ENCODE results near the gene PPP1R14C.

PPP1R14C gene

DNA sequence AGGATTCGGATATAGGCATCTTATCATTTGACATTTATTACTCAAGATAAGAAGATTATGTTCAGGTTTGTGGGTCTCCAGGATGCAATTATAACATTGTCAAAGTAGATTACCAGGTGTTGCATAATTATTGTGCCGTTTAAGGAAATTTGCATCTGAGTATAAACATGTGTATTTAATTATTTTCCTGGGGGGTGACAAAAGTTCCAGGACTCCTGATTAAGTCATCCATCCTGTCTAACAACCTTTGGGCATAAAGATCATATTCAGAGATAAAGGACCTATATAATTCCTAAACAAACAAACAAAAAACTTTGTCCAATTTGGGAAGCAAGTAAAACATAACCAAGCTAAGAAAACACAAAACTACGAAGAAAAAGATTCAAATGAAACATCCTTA, 3.3 kb upstream of the PPP1R14C start:
- DNase-seq: no peak

DNA sequence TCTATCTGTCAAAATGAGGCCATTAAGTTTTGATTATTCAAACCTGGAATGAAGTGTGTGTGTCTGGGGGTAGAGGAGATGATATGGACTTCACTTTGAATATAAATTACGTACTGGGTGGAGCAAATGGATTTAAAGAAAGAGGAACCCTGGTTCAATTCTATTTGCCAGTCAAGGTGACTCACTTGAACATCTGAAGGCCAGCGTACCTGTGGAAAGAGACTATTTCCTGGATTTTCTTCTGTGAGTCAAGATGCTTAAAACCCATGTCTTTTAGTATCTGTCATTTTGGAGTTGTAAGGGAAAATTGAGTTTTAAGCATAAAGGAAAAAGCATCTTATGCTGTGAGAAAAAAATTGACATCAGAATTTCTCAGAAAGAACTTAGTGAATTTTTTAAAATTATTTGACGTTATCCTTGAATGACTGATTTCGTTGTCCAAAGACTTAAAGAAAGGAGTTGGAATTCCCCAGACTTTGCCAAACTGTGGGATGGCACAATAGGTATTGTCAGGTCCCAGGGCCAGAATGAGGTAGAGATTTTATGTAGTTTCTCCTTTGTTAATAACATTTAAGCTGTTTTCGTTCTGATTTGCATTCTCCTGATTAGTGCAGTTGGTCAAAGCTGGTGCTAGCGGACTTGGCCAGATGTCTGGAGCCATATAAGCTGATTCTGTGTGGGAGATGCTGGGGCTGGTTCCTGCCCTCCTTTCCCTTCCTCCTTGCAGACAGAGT, 2.4 kb upstream of the PPP1R14C start:
- DNase-seq: no peak

DNA sequence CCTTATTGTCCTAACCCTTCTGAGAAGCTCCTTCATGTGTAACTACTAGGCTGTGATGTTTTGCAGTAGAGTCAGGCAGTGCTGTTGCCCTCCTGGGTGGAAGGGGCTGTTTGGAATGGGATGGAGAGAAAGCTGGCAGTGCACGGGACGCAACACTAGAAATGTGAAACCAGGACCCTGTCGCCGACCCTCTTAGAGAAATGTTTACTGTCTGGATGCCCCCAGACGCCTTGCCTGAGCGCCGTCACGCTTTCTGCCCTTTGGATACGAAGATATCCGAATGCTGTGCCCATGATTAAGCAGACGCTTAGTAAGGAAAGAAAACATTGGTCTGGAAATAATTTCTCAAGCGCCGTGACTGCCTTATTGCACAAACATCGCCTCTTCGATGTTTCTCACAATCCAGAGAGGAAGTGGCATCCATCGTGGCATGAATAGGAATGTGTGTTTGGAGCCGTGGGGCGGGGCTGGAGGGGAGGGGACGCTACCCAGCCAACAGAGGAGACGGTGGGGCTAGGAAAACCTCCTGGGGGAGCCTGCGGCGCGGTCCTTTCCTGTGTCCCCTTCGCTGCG, 661 bp upstream of the PPP1R14C start:
- DNase-seq: no peak

DNA sequence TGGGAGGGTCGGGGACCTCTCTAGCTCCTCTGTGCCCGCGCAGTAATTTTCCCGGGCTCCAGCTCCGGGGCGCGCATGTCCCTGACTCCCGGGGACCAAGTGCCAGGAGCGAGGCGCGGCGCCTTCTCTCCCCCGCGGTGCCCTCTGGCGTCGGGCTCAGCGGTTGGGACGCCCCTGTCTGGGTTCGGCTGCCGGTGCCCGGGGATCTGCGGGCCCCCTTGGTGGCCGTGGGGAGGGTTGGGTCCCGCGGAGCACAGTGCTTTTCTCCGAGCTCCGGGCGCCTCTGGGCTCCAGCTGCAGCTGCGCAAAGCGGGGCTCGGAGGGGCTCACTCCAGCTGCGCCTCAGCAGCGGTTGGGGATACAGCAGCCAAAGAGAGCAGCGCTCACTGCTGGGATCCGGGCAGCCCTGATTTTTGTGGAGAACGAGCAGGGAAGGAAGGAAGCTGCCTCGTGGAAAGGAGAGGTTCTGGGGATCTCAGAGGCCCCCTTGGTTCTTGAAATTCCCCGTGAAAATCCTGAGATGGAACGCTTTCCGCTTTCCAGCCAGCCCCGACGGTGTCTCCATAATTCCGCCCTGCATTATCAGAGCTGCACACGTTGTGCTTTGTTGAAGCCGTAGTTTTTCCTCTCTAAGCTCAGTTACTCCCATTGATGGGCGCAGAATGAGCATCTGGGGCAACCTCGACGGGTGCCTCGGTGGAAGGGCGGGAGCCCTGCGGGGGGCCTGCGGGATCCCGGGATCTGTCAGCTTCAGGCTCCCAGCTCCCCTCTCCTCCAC, 861 bp downstream of the PPP1R14C start:
- no peak for DNase-seq

DNA sequence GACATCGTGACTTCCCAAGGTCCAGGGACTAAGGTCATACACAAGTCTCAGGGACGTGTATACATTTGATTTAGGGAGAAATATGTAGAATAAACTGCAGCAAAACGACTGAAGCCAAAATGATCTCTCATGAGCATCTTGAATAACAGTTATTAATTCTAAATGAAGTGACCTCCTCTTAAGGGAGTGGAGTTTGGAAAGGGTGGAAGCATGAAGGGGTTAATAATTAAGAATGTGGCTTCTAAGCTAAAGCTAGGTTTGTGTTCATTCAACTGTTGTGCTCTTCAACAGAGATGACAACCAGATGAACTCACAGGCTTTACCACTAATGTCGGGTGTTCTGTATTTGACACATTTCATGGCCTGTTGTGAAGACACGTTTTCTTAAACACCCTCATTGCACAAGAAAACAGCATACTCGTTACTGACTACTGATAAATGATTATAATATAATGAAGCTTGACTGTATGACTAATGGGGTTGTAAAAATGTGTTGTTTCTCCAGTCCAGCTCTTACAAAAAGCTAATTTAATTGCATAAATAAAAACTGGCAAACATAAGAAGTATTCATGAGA, 1.5 kb downstream of the PPP1R14C start:
- no peak for DNase-seq

DNA sequence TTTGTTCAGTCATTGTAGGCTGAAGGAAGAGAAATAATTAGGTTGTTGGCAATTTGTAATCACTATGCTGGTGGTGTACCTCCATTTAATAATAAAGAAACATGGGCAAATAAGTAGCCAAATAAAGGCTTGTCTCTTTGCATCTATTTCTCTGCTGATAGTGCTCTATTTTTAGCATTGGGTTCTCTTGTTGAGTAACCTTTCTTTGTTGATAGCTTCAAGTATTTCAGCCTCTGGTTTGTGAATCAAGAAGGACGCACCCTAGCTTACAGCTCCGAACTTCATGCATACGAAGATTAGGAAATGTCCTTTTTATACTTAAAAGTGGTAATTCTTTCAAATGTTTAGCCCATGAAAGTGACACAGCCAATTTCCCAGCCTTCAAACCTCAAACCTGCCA, 2.6 kb downstream of the PPP1R14C start:
- no peak for DNase-seq

DNA sequence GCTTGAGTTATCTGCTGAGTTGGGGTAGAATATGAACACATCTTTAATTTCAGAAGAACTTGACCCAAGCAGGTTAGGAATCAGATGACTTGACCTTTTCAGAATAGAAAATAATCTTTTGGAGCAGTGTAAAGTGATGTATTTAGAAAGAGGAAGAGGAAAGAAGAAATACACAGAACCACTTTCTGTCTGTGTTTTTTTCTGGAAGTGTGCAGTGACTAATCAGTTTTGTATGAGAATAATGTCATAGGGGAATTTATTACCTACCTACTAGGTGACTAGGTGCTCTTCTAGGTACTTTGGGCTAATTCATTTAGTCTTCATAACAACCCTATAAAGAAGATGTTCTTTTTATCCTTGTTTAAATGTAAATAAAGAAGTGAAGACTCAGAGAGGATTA, 3.0 kb downstream of the PPP1R14C start:
- DNase-seq: no peak

DNA sequence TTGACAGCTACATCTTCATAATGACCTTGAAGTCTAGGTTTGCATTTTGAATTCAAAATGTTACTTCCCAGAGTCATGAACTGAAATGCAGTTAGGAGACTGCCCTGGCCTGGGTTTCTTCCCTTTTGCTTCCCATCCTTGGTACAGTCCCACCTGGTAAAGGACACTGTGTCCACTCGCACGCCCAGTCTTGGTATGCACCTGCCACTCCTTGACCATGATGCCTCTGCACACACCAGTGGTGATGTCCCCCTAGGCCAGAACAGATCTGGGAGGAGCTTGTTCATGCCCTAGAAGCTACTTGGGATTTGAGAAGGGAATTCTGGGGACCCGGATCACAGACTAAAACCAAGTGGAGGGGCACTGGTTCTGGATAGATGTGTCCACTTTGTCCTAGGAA, 3.6 kb downstream of the PPP1R14C start:
- no peak for DNase-seq

DNA sequence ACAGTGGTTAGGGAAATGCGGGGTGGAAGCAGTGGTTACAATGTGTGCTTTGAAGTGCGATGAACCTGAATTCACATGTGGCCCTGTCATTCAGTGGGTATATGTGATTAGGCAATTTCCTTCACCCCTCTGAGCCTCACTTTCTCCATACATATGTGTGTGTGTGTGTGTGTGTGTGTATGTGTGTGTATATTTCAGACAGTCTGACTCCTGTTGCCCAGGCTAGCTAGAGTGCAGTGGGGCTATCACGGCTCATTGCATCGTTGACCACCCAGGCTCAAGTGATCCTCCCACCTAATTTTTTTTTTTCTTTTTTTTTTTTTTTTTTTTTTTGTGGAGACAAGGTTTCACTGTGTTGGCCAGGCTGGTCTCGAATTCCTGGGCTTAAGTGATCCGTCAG, 6.3 kb downstream of the PPP1R14C start:
- no peak for DNase-seq

DNA sequence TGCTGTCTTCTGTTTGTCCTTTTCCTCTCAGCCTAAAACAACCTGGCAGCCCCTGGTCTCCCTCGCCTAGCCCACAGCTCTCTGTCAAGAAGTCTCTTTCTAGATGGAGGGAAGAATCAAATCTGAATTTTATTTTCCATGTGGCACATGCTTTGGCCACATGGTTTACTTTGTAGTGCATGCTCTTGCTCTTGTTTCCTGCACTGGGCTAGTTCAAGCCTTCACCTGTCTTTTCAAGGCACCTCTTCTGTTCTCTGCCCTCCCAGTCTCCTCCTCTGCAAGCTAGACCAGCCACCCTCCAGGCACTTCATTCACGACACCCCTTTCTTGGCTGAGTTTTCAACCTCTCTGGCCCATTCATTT, 7.6 kb downstream of the PPP1R14C start:
- DNase-seq: no peak

DNA sequence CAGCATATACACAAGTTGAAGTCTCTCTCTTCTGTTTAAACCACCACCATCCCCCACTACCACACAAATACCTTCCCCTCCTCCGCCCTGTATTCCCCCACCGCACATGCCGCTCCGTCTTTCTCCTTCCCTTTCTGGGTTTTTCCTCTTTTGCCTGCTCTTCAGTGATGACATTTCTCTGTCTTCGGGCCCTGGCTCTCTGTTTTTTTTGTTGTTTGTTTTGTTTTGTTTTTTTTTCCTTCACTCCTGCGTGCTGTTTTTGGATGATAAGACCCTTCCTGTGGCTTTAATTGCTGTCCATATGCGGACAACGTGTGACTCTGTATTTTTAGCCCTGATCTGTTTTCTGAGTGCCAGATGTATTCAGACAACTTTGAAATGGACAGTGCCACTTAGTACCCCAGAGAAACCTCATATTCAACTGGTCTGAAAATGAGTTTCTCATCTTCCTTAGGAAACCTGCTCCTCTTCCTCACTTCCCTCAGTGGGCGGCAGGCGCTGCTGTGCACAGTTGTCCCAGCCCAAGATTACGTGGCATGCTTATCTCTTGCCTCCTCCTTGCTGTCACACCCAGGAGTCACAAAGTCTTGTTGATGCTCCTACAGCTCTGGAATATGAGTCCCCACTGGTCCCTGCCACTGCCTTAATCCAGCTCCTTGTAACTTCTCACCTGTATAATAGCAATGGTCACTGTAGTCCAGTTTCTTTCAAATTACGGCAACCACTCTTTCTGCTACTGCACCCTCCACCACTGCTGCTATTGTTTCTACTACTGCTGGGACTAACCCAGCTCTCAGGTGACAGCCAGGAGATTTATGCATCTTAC, 8.2 kb downstream of the PPP1R14C start:
- no peak for DNase-seq

DNA sequence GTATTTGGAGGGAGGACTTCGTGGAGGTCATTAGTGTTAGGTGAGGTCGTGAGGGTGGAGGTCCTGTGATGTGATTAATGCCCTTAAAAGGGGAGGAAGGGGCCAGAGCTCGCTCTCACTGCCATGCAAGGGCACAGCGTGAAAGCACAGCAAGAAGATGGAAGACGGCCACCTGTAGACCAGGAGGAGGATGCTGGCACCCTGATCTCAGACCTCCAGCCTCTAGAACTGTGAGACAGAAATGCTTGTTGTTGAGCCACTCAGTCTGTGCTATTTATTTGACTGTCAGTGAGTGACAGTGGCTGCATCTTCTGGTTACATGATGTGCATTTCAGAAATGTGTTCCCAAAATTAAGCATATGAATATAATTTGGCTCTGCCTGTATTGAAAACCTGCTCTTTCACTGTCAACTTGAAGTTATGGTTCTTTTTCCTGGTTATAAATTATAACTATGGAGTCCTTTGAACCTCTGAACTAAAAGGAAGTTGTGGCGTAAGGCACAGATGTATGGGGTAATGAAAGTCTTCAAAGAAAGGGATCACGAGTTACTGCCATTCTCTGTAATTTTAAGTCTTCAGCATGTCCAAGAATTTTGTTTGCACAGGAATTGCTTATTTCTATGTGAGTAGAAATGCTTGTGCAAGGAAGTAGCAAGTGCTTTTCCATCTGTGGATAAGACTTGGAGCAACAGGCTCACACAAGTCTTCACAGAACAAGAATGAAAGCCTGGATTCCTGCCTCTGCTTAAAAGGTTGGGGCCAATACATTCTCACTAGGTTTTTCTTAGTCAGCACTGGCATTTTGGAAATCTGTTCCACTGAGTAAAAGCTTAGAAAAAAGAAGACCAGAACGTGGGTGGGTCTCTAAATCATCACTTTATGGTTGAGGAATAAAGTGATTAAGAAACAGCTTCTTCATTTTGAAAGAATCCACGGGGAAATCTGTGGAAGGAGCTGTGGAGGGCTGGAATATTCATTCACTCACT, 10.3 kb downstream of the PPP1R14C start:
- DNase-seq: no peak

DNA sequence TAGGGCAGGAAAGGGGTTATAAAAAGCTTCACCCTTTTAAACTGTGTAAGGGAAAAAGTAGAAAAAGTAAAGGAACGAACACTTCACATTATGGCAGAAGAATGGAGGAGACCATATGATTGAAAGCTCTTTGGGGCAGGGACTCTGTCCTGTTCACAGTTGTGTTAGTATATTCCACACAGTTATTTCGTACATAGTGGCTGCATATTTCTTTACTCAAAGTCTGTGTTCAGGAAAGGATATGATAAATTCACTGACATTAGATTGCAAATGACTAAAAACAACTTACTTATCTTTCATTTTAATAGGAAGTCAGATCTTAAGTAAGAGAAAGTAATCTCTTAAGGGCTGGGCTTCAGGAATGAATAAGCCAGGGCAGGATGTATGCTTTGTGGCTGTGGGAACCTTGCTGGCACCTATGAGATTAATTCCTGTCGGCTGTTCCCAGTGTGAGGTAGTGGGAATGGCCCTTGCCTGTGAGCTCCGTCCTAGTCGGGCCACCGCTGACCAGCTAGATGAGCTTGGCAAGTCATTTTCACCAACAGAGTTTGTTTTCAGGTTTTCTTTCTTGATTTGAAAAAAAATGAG, 11.2 kb downstream of the PPP1R14C start:
- DNase-seq: no peak

DNA sequence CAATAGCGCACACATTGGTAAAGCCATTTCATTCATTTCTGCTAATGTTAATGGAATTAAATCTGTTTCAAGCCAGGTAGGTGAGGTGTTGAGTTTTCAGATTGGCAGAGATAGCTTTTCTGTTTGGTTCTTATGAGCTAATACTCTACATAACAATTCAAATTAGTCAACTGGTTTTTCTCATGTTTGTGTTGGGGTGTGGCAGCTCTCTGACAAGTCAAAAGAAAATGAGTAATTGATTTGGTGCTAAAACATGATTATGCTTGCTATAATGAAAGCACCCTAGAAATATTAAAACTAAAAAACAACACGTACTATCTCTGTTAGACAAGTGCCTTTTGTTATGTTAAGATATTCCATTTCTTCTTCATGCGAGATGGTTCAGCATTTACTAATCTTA, 13.6 kb downstream of the PPP1R14C start:
- no peak for DNase-seq

DNA sequence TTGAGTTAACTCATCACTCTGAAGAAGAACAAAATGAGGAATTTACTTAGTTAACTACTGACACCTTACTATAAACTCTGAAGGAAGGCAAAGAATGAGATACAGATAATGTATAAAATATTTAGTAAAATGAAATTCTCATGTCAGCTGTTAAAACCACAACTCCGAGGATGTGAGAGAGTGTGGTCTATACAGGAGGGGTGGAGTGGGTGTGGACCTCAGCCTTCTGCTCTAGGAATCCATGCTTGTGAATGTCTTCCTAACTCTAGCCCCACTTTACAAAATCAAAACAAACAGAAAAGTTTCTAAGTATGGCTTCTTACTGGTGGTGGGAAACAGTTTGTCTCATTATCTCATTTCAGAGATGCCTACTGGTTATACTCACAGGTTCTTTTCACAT, 14.2 kb downstream of the PPP1R14C start:
- DNase-seq: no peak

DNA sequence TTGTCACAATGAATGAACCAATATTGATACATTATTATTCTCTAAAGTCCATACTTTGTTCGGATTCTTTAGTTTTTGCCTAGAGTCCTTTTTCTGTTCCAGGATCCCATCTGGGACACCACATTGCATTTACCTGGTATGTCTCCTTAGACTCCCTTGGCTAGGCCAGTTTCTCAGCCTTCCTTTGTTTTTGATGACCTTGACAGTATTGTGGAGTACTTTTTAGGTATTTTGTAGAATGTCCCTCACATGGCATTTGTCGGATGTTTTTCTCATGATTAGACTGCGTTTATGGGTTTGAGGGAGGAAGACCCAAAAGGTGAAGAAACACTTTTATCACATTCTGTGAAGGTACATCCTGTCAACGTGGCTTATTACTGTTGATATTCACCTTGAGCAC, 16.9 kb downstream of the PPP1R14C start:
- DNase-seq: no peak

DNA sequence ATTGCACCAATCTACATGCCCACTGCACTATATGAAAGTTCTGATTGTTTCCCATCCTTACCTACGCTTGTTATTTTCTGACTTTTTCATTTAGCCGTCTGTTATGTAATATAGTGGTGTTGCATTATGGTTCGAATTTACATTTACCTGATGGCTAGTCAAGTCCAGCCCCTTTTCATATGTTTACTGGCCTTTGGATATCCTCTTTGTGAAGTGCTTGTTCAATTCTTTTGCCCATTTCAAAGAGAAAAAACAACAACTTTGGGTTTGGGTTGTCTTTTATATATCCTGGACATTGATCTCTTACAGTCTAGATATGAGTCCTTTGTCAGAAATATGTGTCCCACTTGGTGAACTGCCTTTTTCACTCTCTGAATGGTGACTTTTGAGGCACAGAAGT, 21.1 kb downstream of the PPP1R14C start:
- DNase-seq: no peak

DNA sequence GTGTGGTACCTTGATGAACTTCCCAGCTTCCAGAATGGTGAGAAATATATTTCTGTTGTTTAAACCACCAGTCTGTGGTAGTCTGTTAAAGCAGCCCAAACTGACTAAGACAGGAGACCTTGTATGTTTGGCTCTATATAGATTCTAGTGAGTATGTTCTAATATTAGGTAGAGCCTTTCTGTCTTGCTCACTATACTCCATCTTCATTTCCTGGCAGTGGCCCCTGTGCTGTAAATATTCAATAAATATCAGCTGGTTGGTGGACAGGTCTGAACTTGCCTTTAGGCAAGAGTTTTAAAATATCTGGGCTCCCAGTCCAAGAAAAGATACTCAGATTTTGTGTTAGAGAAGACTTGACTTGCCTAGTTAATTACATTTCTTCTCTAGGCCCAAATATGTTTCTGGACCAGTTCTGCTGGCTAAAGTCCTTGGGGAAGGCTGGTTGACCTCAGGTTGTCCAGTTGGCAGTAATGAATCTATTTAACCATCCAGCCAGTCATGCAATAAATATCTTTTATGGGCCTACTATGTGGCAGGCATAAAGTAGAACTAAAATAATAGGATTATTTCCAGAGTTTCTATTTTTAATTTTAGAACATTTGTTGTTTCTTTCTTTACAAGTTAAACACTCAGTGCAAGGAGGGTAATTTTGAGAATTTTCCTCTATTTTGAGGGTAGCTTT, 22.3 kb downstream of the PPP1R14C start:
- no peak for DNase-seq

DNA sequence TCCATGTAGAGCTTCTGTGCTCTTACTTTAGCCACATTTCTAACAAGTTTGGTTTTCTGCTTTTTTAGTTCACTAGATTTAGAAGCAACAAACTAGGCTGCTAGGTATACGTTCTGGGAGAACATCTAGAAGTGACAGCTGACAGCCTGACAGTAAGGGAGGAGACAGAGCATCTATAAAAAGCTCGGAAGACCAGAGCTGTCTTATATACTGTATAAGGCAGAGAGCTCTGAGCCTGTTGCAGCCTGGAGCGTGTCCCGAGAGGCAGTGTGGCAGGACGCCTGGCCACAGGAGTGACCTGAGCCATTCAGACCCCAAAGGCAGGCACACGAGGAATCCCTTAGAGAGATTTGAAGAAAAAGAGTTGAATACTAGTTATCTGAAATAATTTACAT, 24.6 kb downstream of the PPP1R14C start:
- DNase-seq: no peak

DNA sequence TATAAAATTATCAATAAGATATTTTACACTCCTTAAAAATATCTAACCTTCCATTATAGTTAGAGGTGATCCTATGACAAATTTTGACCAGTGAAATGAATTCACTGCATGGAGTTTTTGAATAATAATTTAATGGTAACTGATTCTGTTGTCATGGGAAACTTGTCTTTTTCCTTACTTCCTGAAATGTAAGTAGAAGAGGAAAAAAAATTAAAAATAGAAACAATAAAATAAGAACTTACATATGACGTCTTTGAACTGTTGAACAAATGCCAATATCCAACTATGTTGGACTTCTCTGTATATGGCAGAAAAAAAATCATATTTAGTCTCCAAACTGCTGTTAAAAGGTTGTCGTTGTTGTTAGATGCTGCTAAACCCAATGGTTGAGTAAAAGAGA, 26.3 kb downstream of the PPP1R14C start:
- no peak for DNase-seq

DNA sequence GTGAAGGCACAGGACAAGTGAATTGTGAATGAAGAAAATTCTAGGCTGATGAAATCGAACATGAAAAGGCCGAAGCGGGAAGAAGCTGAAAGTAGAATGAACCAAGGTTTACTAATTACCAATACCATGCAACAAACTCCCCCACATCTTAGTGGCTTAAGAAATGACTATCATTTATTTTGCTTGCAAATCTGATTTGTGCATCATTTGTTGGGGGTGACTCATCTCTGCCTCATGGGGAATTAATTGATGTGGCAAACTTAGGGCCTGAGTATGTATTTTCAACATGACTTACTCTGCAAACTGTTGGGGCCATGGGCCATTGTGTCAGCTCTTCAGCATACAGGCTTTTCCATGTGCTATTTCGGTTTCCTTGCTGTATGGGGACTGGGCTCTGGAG, 26.8 kb downstream of the PPP1R14C start:
- DNase-seq: no peak

All from NCI-H446 treated with DMSO at 0.1 percent for 48 hours (cell line).